Measurements from ENCODE around the gene PACSIN3.

DNA sequence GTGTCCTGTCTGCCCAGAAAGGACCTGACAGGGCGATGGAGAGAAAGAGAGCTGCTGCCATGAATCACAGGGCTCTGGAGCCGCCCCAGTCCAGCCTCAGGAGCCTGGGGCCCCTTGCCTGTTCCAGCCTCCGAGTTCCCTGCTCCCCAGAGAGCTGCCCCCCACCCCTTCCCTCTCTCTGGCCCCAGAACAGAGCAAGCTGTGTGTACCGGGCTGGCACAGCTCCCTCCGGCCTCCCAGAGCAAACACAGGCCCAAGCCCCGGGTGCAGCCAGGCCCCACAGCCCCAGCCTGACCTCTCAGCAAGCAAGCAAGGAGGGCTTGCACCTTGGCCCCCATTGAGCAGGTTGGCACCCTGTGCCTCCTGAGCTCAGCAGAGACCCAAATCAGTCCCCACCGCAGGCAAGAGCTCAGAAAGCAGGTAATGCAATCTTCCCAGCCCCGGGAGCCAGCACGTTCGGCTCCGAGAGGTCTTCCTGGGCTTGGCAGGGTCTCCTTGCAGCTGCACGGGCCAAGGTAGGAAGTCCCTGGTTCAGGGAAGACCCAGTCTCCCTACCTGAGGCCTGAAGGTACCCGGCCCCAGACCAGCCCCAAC lies 1.4 kb downstream of the PACSIN3 start:
- TF ChIP-seq POLR2A (IDR thresholded peaks at IDR 0.05): no peak
- TF ChIP-seq, protein P1, sequence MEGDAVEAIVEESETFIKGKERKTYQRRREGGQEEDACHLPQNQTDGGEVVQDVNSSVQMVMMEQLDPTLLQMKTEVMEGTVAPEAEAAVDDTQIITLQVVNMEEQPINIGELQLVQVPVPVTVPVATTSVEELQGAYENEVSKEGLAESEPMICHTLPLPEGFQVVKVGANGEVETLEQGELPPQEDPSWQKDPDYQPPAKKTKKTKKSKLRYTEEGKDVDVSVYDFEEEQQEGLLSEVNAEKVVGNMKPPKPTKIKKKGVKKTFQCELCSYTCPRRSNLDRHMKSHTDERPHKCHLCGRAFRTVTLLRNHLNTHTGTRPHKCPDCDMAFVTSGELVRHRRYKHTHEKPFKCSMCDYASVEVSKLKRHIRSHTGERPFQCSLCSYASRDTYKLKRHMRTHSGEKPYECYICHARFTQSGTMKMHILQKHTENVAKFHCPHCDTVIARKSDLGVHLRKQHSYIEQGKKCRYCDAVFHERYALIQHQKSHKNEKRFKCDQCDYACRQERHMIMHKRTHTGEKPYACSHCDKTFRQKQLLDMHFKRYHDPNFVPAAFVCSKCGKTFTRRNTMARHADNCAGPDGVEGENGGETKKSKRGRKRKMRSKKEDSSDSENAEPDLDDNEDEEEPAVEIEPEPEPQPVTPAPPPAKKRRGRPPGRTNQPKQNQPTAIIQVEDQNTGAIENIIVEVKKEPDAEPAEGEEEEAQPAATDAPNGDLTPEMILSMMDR (IDR thresholded peaks at IDR 0.05): no peak
